ENCODE measurements around the gene TMEM235. TPM values are rescaled to one million over a fixed set of nuclear protein-coding genes. Genes with fewer than 3 reads are reported as not detected.

Gene TMEM235
- total and polyA plus RNA-seq, 9 of the 15 experiments (the other 6 are each of a cell fraction or from before 2014, with no cell fraction given), result not detected

- TF ChIP-seq AFF4 (CRISPR knock-in tag; IDR thresholded peaks at IDR 0.05), result peak; percentile 94
- TF ChIP-seq MBD2 (IDR thresholded peaks at IDR 0.05; ENCODE audit: borderline replicate concordance, low read depth), result peak; percentile 75
- TF ChIP-seq GATAD2A (IDR thresholded peaks at IDR 0.05), result 0 out of 2 replicates have a peak, but pooled peaks have one; percentile 30
- TF ChIP-seq PRPF4 (IDR thresholded peaks at IDR 0.05; ENCODE audit: insufficient read depth, low read depth, low read length, poor library complexity, severe bottlenecking), result no peak
- TF ChIP-seq CCNT2 (IDR thresholded peaks at IDR 0.05; ENCODE audit: borderline replicate concordance, extremely low read depth, insufficient read length, low read depth, low read length), result peak; percentile 83
- peak; percentile 90 for TF ChIP-seq TFAP4 (CRISPR knock-in tag; IDR thresholded peaks at IDR 0.05; ENCODE audit: borderline replicate concordance)
- 0 out of 2 replicates have a peak, but pooled peaks have one; percentile 27 for TF ChIP-seq GABPA (tag; conservative IDR thresholded peaks at IDR 0.05; ENCODE audit: low read depth)
- TF ChIP-seq SMARCB1 (IDR thresholded peaks at IDR 0.05; ENCODE audit: insufficient read length, low read depth), result no peak
- TF ChIP-seq THAP12 (CRISPR knock-in tag; IDR thresholded peaks at IDR 0.05), result peak; percentile 38; the same call in 1 of the 2 replicates
- no peak for TF ChIP-seq ZNF586 (CRISPR knock-in tag; conservative IDR thresholded peaks at IDR 0.05)
- no peak for TF ChIP-seq ZBTB2 (IDR thresholded peaks at IDR 0.05)
- peak; percentile 84 for TF ChIP-seq POLR2A (conservative IDR thresholded peaks at IDR 0.05)
- TF ChIP-seq FOXP4 (CRISPR knock-in tag; IDR thresholded peaks at IDR 0.05; ENCODE audit: borderline replicate concordance), result peak; percentile 41; the same call in 1 of the 2 replicates
- TF ChIP-seq FOXK1 (CRISPR knock-in tag; IDR thresholded peaks at IDR 0.05; ENCODE audit: borderline replicate concordance), result peak; percentile 36; the same call in 1 of the 2 replicates
- no peak for TF ChIP-seq TEAD2 (tag; IDR thresholded peaks at IDR 0.05)
- peak; percentile 48; the same call in 1 of the 2 replicates for TF ChIP-seq POLR2AphosphoS5 (IDR thresholded peaks at IDR 0.05; ENCODE audit: control insufficient read depth, insufficient read depth, low read depth, low read length)
Observed at GRCh38 chr17:78214016-78214705, 17.3 kb upstream of the TMEM235 start, which contains the start of gene BIRC5 (continued).
